ENCODE results near the gene MPZL3.
A peak's percentile ranks its signal among the peaks of the same experiment; 100 is the strongest.

MPZL3 gene

GRCh38 chr11:118290923-118291322, 38.8 kb upstream of the MPZL3 start:
- 0 out of 2 replicates have a peak, but pooled peaks have one; percentile 35 for TF ChIP-seq CTCF (IDR thresholded peaks at IDR 0.05; ENCODE audit: borderline replicate concordance, insufficient read depth, low read depth, low read length)
- H3K4me3 ChIP-seq (ENCODE audit: low read depth, low read length): no peak overlapping the region

- H3K4me3 ChIP-seq (ENCODE audit: low read depth, low read length): no peak overlapping the region
- TF ChIP-seq CTCF (IDR thresholded peaks at IDR 0.05; ENCODE audit: borderline replicate concordance, insufficient read depth, low read depth, low read length): no peak
Observed at GRCh38 chr11:118289401-118289800, 37.2 kb upstream of the MPZL3 start.

GRCh38 chr11:118287006-118287405, 34.8 kb upstream of the MPZL3 start:
- no peak overlapping the region for H3K4me3 ChIP-seq (ENCODE audit: low read depth, low read length)
- no peak for TF ChIP-seq CTCF (IDR thresholded peaks at IDR 0.05; ENCODE audit: borderline replicate concordance, insufficient read depth, low read depth, low read length)

- no peak overlapping the region for H3K4me3 ChIP-seq (ENCODE audit: low read depth, low read length)
- no peak for TF ChIP-seq CTCF (IDR thresholded peaks at IDR 0.05; ENCODE audit: borderline replicate concordance, insufficient read depth, low read depth, low read length)
Observed at GRCh38 chr11:118286545-118286944, 34.4 kb upstream of the MPZL3 start.

- no peak overlapping the region for H3K4me3 ChIP-seq (ENCODE audit: low read depth, low read length)
- TF ChIP-seq CTCF (IDR thresholded peaks at IDR 0.05; ENCODE audit: borderline replicate concordance, insufficient read depth, low read depth, low read length): no peak
Observed at GRCh38 chr11:118283756-118284350, 31.7 kb upstream of the MPZL3 start.

GRCh38 chr11:118283037-118283636, 31.0 kb upstream of the MPZL3 start:
- no peak overlapping the region for H3K4me3 ChIP-seq (ENCODE audit: low read depth, low read length)
- TF ChIP-seq CTCF (IDR thresholded peaks at IDR 0.05; ENCODE audit: borderline replicate concordance, insufficient read depth, low read depth, low read length): no peak

GRCh38 chr11:118282606-118283005, 30.4 kb upstream of the MPZL3 start:
- H3K4me3 ChIP-seq (ENCODE audit: low read depth, low read length): no peak overlapping the region
- TF ChIP-seq CTCF (IDR thresholded peaks at IDR 0.05; ENCODE audit: borderline replicate concordance, insufficient read depth, low read depth, low read length): no peak
